PC-3 (cell line): ENCODE measurements around the gene TMEM114. TPM values are rescaled to one million over a fixed set of nuclear protein-coding genes. Genes with fewer than 3 reads are reported as not detected.

Source experiments
- ATAC-seq: fragments of 200-7000 bp; cut with Tn5 transposase; 2 replicates; pipeline ENCODE4 v1.9.1; 2020; ENCODE audit warnings: mild to moderate bottlenecking, moderate library complexity
- BruUV-seq: library from RNA; stranded (reverse); fragments of 400-500 nt; replicated peaks from 2 replicates; lab custom pipeline; 2021; lab: Mats Ljungman, UMichigan
- CTCF ChIA-PET: fragments of 300-600 bp; sonication (Branson Sonifier 250); formaldehyde crosslinking; loops from one replicate; lab custom pipeline; 2022; ENCODE audit warnings: antibody characterized with exemption; lab: Charles Lee
- POLR2A ChIA-PET: fragments of 300-600 bp; sonication (Branson Sonifier 250); formaldehyde crosslinking; loops from one replicate; lab custom pipeline; 2022; ENCODE audit warnings: antibody characterized with exemption; ENCODE audit not compliant: unreplicated experiment; lab: Charles Lee
- DNase-seq: peaks from one replicate; pipeline ENCODE4 v3.0.0-alpha.2; 2015
- H2AFZ ChIP-seq: fragments of 300-600 bp; sonication (generic); 2 replicates; pipeline ENCODE4 v1.6.0; 2016; ENCODE audit warnings: antibody characterized with exemption, low read length
- H3F3A ChIP-seq: fragments of 300-600 bp; sonication (generic); one replicate; pipeline ENCODE4 v1.6.0; 2017; ENCODE audit warnings: antibody characterized with exemption, low read length, control low read depth, mild to moderate bottlenecking; ENCODE audit not compliant: unreplicated experiment
- H3K27ac ChIP-seq: fragments of 300-600 bp; sonication (generic); 2 replicates; pipeline ENCODE4 v1.5.1; 2016; ENCODE audit warnings: mild to moderate bottlenecking, low read length
- H3K27me3 ChIP-seq: fragments of 300-600 bp; sonication (generic); 2 replicates; pipeline ENCODE4 v1.6.1; 2016; ENCODE audit warnings: low read length, mixed read lengths
- H3K36me3 ChIP-seq: fragments of 300-600 bp; sonication (generic); 2 replicates; pipeline ENCODE4 v1.6.1; 2016; ENCODE audit warnings: low read depth, mixed run types, low read length, mixed read lengths
- H3K4me1 ChIP-seq: fragments of 300-600 bp; sonication (generic); 2 replicates; pipeline ENCODE4 v1.5.1; 2016; ENCODE audit warnings: low read length; ENCODE audit not compliant: insufficient read depth
- H3K4me2 ChIP-seq: fragments of 300-600 bp; sonication (generic); 2 replicates; pipeline ENCODE4 v1.6.0; 2016; ENCODE audit warnings: low read length
- H3K4me3 ChIP-seq: fragments of 300-600 bp; sonication (generic); 2 replicates; pipeline ENCODE4 v1.5.1; 2016; ENCODE audit warnings: mild to moderate bottlenecking, low read length, mixed read lengths
- H3K79me2 ChIP-seq: fragments of 300-600 bp; sonication (generic); 2 replicates; pipeline ENCODE4 v1.6.1; 2017; ENCODE audit warnings: low read length, mixed read lengths
- H3K9ac ChIP-seq: fragments of 300-600 bp; sonication (generic); 2 replicates; pipeline ENCODE4 v1.6.0; 2016; ENCODE audit warnings: mild to moderate bottlenecking, low read length
- H3K9me2 ChIP-seq: fragments of 300-600 bp; sonication (generic); replicated peaks from 2 replicates; pipeline ENCODE4 v1.6.1; 2016; ENCODE audit warnings: mixed run types, low read length, mixed read lengths
- H3K9me3 ChIP-seq: fragments of 300-600 bp; sonication (generic); 2 replicates; pipeline ENCODE4 v1.6.1; 2016; ENCODE audit warnings: low read length, mixed read lengths
- H4K20me1 ChIP-seq: fragments of 300-600 bp; sonication (generic); 2 replicates; pipeline ENCODE4 v1.6.1; 2016; ENCODE audit warnings: low read length, mixed read lengths
- EZH2 ChIP-seq: fragments of 300-600 bp; sonication (generic); IDR thresholded peaks from one replicate; pipeline ENCODE4 v1.6.1; 2017; ENCODE audit warnings: antibody characterized with exemption, mild to moderate bottlenecking, low read length; ENCODE audit not compliant: unreplicated experiment
- EZH2phosphoT487 ChIP-seq: fragments of 300-600 bp; sonication (generic); IDR thresholded peaks from 2 replicates; pipeline ENCODE4 v1.6.1; 2018; ENCODE audit warnings: mild to moderate bottlenecking, antibody characterized with exemption, low read length, borderline replicate concordance
- intact Hi-C: fragments of 100-400 bp; cut with micrococcal nuclease; formaldehyde crosslinking; loops from 2 replicates; pipeline ENCODE4 v1.9.0; 2023
- total RNA-seq: library from RNA; depleted of rRNA; stranded (reverse); fragments of >200 nt; gene quantifications from 2 replicates; pipeline ENCODE4 v1.2.3, GENCODE V29; 2014
- TF ChIP-seq, protein P1 (sequence below): fragments of 300-600 bp; sonication (generic); conservative IDR thresholded peaks from 2 replicates; pipeline ENCODE4 v1.5.1; 2017; ENCODE audit warnings: antibody characterized with exemption, low read depth, mild to moderate bottlenecking, low read length

TMEM114 gene
- total RNA-seq, 1 experiment from 2014 or later = not detected

DNA sequence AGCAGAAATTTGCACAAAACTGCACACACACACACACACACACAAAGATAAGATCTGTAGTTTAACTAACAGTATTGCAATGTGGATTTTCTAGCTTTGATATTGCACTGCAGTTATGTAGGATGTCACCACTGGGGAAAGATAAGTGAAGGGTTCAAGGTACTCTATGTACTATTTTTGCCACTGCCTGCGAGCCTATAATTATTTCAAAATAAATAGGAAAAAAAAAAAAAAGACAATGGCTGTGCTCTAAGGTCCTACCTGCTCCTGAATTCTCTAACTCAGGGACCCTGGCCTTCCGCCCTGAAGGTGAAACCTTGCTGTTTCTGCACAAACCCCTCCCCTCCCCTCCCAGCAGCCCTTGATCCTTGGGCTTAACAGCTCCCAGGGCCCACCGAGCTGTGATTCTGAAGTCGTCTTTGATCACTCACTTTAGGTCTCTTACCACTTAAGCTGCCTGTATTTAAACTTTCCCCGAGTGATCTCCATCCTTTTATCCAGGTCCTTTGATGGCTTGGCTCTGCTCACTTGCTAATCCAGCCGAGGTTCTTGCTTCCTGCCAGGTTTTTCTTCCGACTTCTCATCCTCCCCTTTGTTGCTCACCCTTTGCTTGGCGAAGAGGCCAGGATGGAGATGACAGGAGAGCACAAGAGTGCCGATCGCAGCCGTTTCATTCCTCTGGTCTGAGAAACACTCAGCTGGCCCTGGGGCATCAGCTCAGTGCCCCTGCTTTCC lies 37.7 kb downstream of the TMEM114 start:
- no peaks in the 10 kb centered on the region for H3K9me2 ChIP-seq
- intact Hi-C loops = no loop called here
- TF ChIP-seq, protein P1, sequence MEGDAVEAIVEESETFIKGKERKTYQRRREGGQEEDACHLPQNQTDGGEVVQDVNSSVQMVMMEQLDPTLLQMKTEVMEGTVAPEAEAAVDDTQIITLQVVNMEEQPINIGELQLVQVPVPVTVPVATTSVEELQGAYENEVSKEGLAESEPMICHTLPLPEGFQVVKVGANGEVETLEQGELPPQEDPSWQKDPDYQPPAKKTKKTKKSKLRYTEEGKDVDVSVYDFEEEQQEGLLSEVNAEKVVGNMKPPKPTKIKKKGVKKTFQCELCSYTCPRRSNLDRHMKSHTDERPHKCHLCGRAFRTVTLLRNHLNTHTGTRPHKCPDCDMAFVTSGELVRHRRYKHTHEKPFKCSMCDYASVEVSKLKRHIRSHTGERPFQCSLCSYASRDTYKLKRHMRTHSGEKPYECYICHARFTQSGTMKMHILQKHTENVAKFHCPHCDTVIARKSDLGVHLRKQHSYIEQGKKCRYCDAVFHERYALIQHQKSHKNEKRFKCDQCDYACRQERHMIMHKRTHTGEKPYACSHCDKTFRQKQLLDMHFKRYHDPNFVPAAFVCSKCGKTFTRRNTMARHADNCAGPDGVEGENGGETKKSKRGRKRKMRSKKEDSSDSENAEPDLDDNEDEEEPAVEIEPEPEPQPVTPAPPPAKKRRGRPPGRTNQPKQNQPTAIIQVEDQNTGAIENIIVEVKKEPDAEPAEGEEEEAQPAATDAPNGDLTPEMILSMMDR = no peak
- TF ChIP-seq EZH2 (no peak), EZH2phosphoT487 (no peak)
- no peaks in the 10 kb centered on the region for H3K9me3 ChIP-seq
- BruUV-seq = no TSS peak
- H4K20me1 ChIP-seq = no peaks in the 10 kb centered on the region
- ChIA-PET CTCF (interaction anchor here (0.7 kb wide), 1 partner anchor 153 kb away, joined by 4 read pairs; no protein-coding TSS in a partner anchor), POLR2A (no interaction called here)
- H3K4me3 ChIP-seq = no peak overlapping the region
- ATAC-seq (no peak), DNase-seq (no peak)
- H3K27me3 ChIP-seq = peaks cover 64% of the 10 kb centered on the region
- no peaks in the 10 kb centered on the region for H3F3A ChIP-seq
- H3K79me2 ChIP-seq = no peaks in the 10 kb centered on the region
- no peak overlapping the region for H3K9ac ChIP-seq
- no peak overlapping the region for H2AFZ ChIP-seq
- H3K27ac ChIP-seq = no peak overlapping the region
- no peak overlapping the region for H3K4me2 ChIP-seq
- H3K36me3 ChIP-seq = no peaks in the 10 kb centered on the region
- H3K4me1 ChIP-seq = no peaks in the 10 kb centered on the region

DNA sequence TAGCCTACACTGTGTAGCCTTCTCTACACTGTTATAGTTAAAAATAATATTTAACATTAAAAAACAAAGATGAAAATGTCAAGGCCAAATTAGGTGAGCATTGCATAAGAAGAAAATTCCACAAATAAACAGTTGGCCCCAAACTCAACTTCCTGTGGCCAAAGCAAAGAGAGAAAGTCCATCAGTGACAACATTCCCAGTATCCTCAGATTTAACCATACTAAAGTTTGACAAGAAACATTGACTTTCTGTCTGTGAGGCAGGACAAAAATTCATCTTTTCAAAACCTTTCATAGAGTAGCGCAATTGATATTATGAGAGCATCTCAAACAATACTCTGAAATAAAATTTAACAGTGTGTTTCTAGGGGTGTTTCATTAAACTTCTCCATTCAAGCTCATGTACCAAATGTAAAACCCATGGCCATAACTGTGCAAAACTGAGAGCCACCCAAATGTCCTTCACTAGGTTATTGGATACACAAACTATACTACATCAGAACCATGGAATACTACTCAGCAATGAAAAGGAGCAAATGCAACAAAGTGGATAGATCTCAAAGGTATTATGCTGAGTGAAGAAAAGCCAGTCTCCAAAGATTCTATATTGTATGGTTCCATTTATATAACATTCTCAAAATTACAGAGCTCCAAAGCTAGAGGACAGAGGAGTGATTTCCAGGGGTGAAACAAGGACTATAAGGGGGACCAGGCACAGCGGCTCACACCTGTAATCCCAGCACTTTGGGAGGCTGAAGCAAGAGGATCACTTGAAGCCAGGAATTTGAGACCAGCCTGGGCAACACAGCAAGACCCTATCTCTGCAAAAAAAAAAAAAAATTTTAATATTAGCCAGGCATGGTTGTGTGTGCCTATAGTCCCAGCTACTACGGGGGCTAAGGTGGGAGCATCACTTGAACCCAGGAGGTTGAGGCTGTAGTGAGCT lies 38.7 kb downstream of the TMEM114 start:
- Histone ChIP-seq H3K4me3 (no peak overlapping the region), H4K20me1 (no peaks in the 10 kb centered on the region), H3K27me3 (peaks cover 60% of the 10 kb centered on the region), H3K36me3 (no peaks in the 10 kb centered on the region), H2AFZ (no peak overlapping the region), H3K27ac (no peak overlapping the region), H3F3A (no peaks in the 10 kb centered on the region), H3K9ac (no peak overlapping the region), H3K79me2 (no peaks in the 10 kb centered on the region), H3K4me2 (no peak overlapping the region), H3K9me3 (no peaks in the 10 kb centered on the region), H3K9me2 (no peaks in the 10 kb centered on the region), H3K4me1 (no peaks in the 10 kb centered on the region)
- DNase-seq (no peak), ATAC-seq (no peak)
- intact Hi-C loops = no loop called here
- ChIA-PET CTCF (interaction anchor here (0.7 kb wide), 1 partner anchor 154 kb away, joined by 4 read pairs; no protein-coding TSS in a partner anchor), POLR2A (no interaction called here)
- TF ChIP-seq EZH2phosphoT487 (no peak), EZH2 (no peak)
- TF ChIP-seq, protein P1 = no peak
- no TSS peak for BruUV-seq
